ENCODE data around the gene COBL.

COBL gene

GRCh38 chr7:51126813-51127617 is 189.6 kb downstream of the COBL start:
- Histone ChIP-seq H3K4me2 (ENCODE audit: insufficient read depth, low read length, poor library complexity, severe bottlenecking) (no peak overlapping the region), H3K4me1 (ENCODE audit: control insufficient read depth in 2 of 2, insufficient read depth in 1 of 2, low read depth in 1 of 2, low read length in 2 of 2) (peaks cover 0 to 9% of the 10 kb centered on the region in 2 donors), H3K23ac (ENCODE audit: low read depth, low read length, poor library complexity) (no peak overlapping the region), H2BK15ac (ENCODE audit: low read length) (no peak overlapping the region), H3K79me1 (ENCODE audit: low read depth, low read length) (no peaks in the 10 kb centered on the region), H3K18ac (ENCODE audit: low read length) (peak overlapping the region; percentile 5), H3K9ac (ENCODE audit: low read depth, low read length, poor library complexity) (no peak overlapping the region), H2BK5ac (ENCODE audit: low read length) (no peak overlapping the region), H3K4ac (ENCODE audit: low read length) (no peak overlapping the region), H3K9me3 (replicated peaks in 1 of 2; ENCODE audit: control insufficient read depth in 2 of 2, insufficient read depth in 1 of 2, low read depth in 1 of 2, low read length in 2 of 2) (peaks cover 0 to 2% of the 10 kb centered on the region in 2 donors), H4K8ac (ENCODE audit: low read depth, low read length) (no peak overlapping the region), H2AFZ (ENCODE audit: low read length) (no peak overlapping the region), H3K36me3 (replicated peaks in 1 of 2; ENCODE audit: control insufficient read depth in 2 of 2, insufficient read depth in 2 of 2, low read length in 2 of 2) (no peaks in the 10 kb centered on the region), H3K27ac (replicated peaks; ENCODE audit: low read length) (no peak overlapping the region), H3K14ac (ENCODE audit: low read length) (no peak overlapping the region), H2AK5ac (ENCODE audit: low read depth, low read length) (peak overlapping the region; percentile 8), H2BK12ac (ENCODE audit: low read length) (no peak overlapping the region), H4K91ac (ENCODE audit: low read depth, low read length, poor library complexity) (peak overlapping the region; percentile 13), H3K4me3 (ENCODE audit: low read length in 2 of 2) (no peak overlapping the region), H2BK120ac (ENCODE audit: low read depth, low read length) (no peak overlapping the region), H3K27me3 (ENCODE audit: control insufficient read depth in 3 of 3, insufficient read depth in 3 of 3, low read depth in 1 of 3, low read length in 3 of 3) (no peaks in the 10 kb centered on the region)
- WGBS, 2 donors (ENCODE audit: extremely low coverage in 2 of 2, insufficient read length in 2 of 2, insufficient replicate concordance in 1 of 2) = no CpG with 5 or more reads among the region's 19 CpGs
- DNase-seq (ENCODE audit: low spot score) = no peak

GRCh38 chr7:51126324-51126723 is 190.3 kb downstream of the COBL start:
- no peak overlapping the region for H2BK12ac ChIP-seq (ENCODE audit: low read length)
- H3K9me3 ChIP-seq (replicated peaks in 1 of 2; ENCODE audit: control insufficient read depth in 2 of 2, insufficient read depth in 1 of 2, low read depth in 1 of 2, low read length in 2 of 2) = peaks cover 0 to 2% of the 10 kb centered on the region in 2 donors
- H3K27ac ChIP-seq (replicated peaks; ENCODE audit: low read length) = no peak overlapping the region
- H3K4ac ChIP-seq (ENCODE audit: low read length) = no peak overlapping the region
- no peak overlapping the region for H3K4me2 ChIP-seq (ENCODE audit: insufficient read depth, low read length, poor library complexity, severe bottlenecking)
- H3K9ac ChIP-seq (ENCODE audit: low read depth, low read length, poor library complexity) = no peak overlapping the region
- no peak overlapping the region for H3K23ac ChIP-seq (ENCODE audit: low read depth, low read length, poor library complexity)
- H4K8ac ChIP-seq (ENCODE audit: low read depth, low read length) = no peak overlapping the region
- H3K14ac ChIP-seq (ENCODE audit: low read length) = no peak overlapping the region
- no peaks in the 10 kb centered on the region for H3K36me3 ChIP-seq (replicated peaks in 1 of 2; ENCODE audit: control insufficient read depth in 2 of 2, insufficient read depth in 2 of 2, low read length in 2 of 2)
- no peaks in the 10 kb centered on the region for H3K27me3 ChIP-seq (ENCODE audit: control insufficient read depth in 3 of 3, insufficient read depth in 3 of 3, low read depth in 1 of 3, low read length in 3 of 3)
- no peaks in the 10 kb centered on the region for H3K79me1 ChIP-seq (ENCODE audit: low read depth, low read length)
- no peak overlapping the region for H3K4me3 ChIP-seq (ENCODE audit: low read length in 2 of 2)
- no peak overlapping the region for H2BK15ac ChIP-seq (ENCODE audit: low read length)
- no CpG with 5 or more reads among the region's 5 CpGs for WGBS, 2 donors (ENCODE audit: extremely low coverage in 2 of 2, insufficient read length in 2 of 2, insufficient replicate concordance in 1 of 2)
- H3K18ac ChIP-seq (ENCODE audit: low read length) = peak overlapping the region; percentile 32
- no peak overlapping the region for H2BK120ac ChIP-seq (ENCODE audit: low read depth, low read length)
- no peak overlapping the region for H2BK5ac ChIP-seq (ENCODE audit: low read length)
- peaks cover 0 to 9% of the 10 kb centered on the region in 2 donors for H3K4me1 ChIP-seq (ENCODE audit: control insufficient read depth in 2 of 2, insufficient read depth in 1 of 2, low read depth in 1 of 2, low read length in 2 of 2)
- no peak for DNase-seq (ENCODE audit: low spot score)
- no peak overlapping the region for H2AFZ ChIP-seq (ENCODE audit: low read length)
- no peak overlapping the region for H4K91ac ChIP-seq (ENCODE audit: low read depth, low read length, poor library complexity)
- peak overlapping the region; percentile 8 for H2AK5ac ChIP-seq (ENCODE audit: low read depth, low read length)

GRCh38 chr7:51124321-51124720 is 192.3 kb downstream of the COBL start:
- Histone ChIP-seq H3K79me1 (ENCODE audit: low read depth, low read length) (no peaks in the 10 kb centered on the region), H2BK120ac (ENCODE audit: low read depth, low read length) (no peak overlapping the region), H4K91ac (ENCODE audit: low read depth, low read length, poor library complexity) (no peak overlapping the region), H3K14ac (ENCODE audit: low read length) (no peak overlapping the region), H2AK5ac (ENCODE audit: low read depth, low read length) (no peak overlapping the region), H2BK12ac (ENCODE audit: low read length) (no peak overlapping the region), H3K4me2 (ENCODE audit: insufficient read depth, low read length, poor library complexity, severe bottlenecking) (no peak overlapping the region), H3K23ac (ENCODE audit: low read depth, low read length, poor library complexity) (no peak overlapping the region), H4K8ac (ENCODE audit: low read depth, low read length) (no peak overlapping the region), H3K36me3 (replicated peaks in 1 of 2; ENCODE audit: control insufficient read depth in 2 of 2, insufficient read depth in 2 of 2, low read length in 2 of 2) (no peaks in the 10 kb centered on the region), H2BK5ac (ENCODE audit: low read length) (no peak overlapping the region), H3K18ac (ENCODE audit: low read length) (no peak overlapping the region), H3K9me3 (replicated peaks in 1 of 2; ENCODE audit: control insufficient read depth in 2 of 2, insufficient read depth in 1 of 2, low read depth in 1 of 2, low read length in 2 of 2) (peaks cover 0 to 2% of the 10 kb centered on the region in 2 donors), H3K4me1 (ENCODE audit: control insufficient read depth in 2 of 2, insufficient read depth in 1 of 2, low read depth in 1 of 2, low read length in 2 of 2) (peaks cover 0 to 3% of the 10 kb centered on the region in 2 donors), H3K27ac (replicated peaks; ENCODE audit: low read length) (no peak overlapping the region), H3K4me3 (ENCODE audit: low read length in 2 of 2) (no peak overlapping the region), H3K9ac (ENCODE audit: low read depth, low read length, poor library complexity) (no peak overlapping the region), H3K4ac (ENCODE audit: low read length) (no peak overlapping the region), H2BK15ac (ENCODE audit: low read length) (no peak overlapping the region), H2AFZ (ENCODE audit: low read length) (no peak overlapping the region), H3K27me3 (ENCODE audit: control insufficient read depth in 3 of 3, insufficient read depth in 3 of 3, low read depth in 1 of 3, low read length in 3 of 3) (no peaks in the 10 kb centered on the region)
- WGBS, 2 donors (ENCODE audit: extremely low coverage in 2 of 2, insufficient read length in 2 of 2, insufficient replicate concordance in 1 of 2) = no CpG with 5 or more reads among the region's 4 CpGs
- no peak for DNase-seq (ENCODE audit: low spot score)

- DNase-seq (ENCODE audit: low spot score) = no peak
- Histone ChIP-seq H3K36me3 (replicated peaks in 1 of 2; ENCODE audit: control insufficient read depth in 2 of 2, insufficient read depth in 2 of 2, low read length in 2 of 2) (no peaks in the 10 kb centered on the region), H3K18ac (ENCODE audit: low read length) (no peak overlapping the region), H2AK5ac (ENCODE audit: low read depth, low read length) (no peak overlapping the region), H2BK120ac (ENCODE audit: low read depth, low read length) (no peak overlapping the region), H2BK5ac (ENCODE audit: low read length) (no peak overlapping the region), H3K4me2 (ENCODE audit: insufficient read depth, low read length, poor library complexity, severe bottlenecking) (no peak overlapping the region), H3K14ac (ENCODE audit: low read length) (no peak overlapping the region), H3K27me3 (ENCODE audit: control insufficient read depth in 3 of 3, insufficient read depth in 3 of 3, low read depth in 1 of 3, low read length in 3 of 3) (no peaks in the 10 kb centered on the region), H3K23ac (ENCODE audit: low read depth, low read length, poor library complexity) (no peak overlapping the region), H2BK15ac (ENCODE audit: low read length) (no peak overlapping the region), H3K9me3 (replicated peaks in 1 of 2; ENCODE audit: control insufficient read depth in 2 of 2, insufficient read depth in 1 of 2, low read depth in 1 of 2, low read length in 2 of 2) (peaks cover 0 to 2% of the 10 kb centered on the region in 2 donors), H3K4ac (ENCODE audit: low read length) (no peak overlapping the region), H3K4me1 (ENCODE audit: control insufficient read depth in 2 of 2, insufficient read depth in 1 of 2, low read depth in 1 of 2, low read length in 2 of 2) (peaks cover 0 to 1% of the 10 kb centered on the region in 2 donors), H2BK12ac (ENCODE audit: low read length) (no peak overlapping the region), H4K8ac (ENCODE audit: low read depth, low read length) (no peak overlapping the region), H3K4me3 (ENCODE audit: low read length in 2 of 2) (no peak overlapping the region), H4K91ac (ENCODE audit: low read depth, low read length, poor library complexity) (no peak overlapping the region), H3K79me1 (ENCODE audit: low read depth, low read length) (no peaks in the 10 kb centered on the region), H3K27ac (replicated peaks; ENCODE audit: low read length) (no peak overlapping the region), H2AFZ (ENCODE audit: low read length) (no peak overlapping the region), H3K9ac (ENCODE audit: low read depth, low read length, poor library complexity) (no peak overlapping the region)
- WGBS, 2 donors (ENCODE audit: extremely low coverage in 2 of 2, insufficient read length in 2 of 2, insufficient replicate concordance in 1 of 2) = no CpG with 5 or more reads among the region's 3 CpGs
These were observed 193.1 kb downstream of the COBL start for GRCh38 chr7:51123322-51124019.
